ENCODE results near the gene ALK. TPM values are rescaled to one million over a fixed set of nuclear protein-coding genes. Genes with fewer than 3 reads are reported as not detected.

The ALK gene
- polyA plus RNA-seq, 3 donors = not detected

- Histone ChIP-seq H2AFZ (ENCODE audit: insufficient read depth, low read depth, low read length, poor library complexity, severe bottlenecking) (no peak overlapping the region), H3K9me3 (replicated peaks in 1 of 2; ENCODE audit: control insufficient read depth in 1 of 2, insufficient read depth in 1 of 2, low read length in 2 of 2) (no peaks in the 10 kb centered on the region), H3K4me3 (replicated peaks in 1 of 3; ENCODE audit: low read depth in 2 of 3, low read length in 3 of 3) (no peak overlapping the region), H3K9ac (ENCODE audit: insufficient read depth, low read length, poor library complexity, severe bottlenecking) (no peak overlapping the region), H3K4me2 (replicated peaks; ENCODE audit: extremely low read depth, low read length, poor library complexity, severe bottlenecking) (no peak overlapping the region), H4K20me1 (ENCODE audit: insufficient read depth, low read length) (no peaks in the 10 kb centered on the region), H3K36me3 (replicated peaks in 1 of 2; ENCODE audit: control insufficient read depth in 1 of 2, insufficient read depth in 2 of 2, low read length in 2 of 2) (no peaks in the 10 kb centered on the region), H3K4me1 (ENCODE audit: control insufficient read depth in 1 of 2, insufficient read depth in 2 of 2, low read length in 2 of 2) (no peaks in the 10 kb centered on the region), H3K27ac (ENCODE audit: low read depth in 1 of 2, low read length in 2 of 2) (no peak overlapping the region), H3K79me2 (ENCODE audit: insufficient read depth, low read length) (no peaks in the 10 kb centered on the region), H3K27me3 (ENCODE audit: control insufficient read depth in 2 of 2, insufficient read depth in 2 of 2, low read length in 2 of 2) (no peaks in the 10 kb centered on the region)
- H3K9me3 Mint-ChIP-seq = peaks cover 0 to 4% (median 0%) of the 10 kb centered on the region in 7 donors
- no peaks in the 10 kb centered on the region for H3K36me3 Mint-ChIP-seq
- H3K27me3 Mint-ChIP-seq (ENCODE audit: low read depth in 3 of 3) = peaks cover 0 to 3% (median 1%) of the 10 kb centered on the region in 3 donors
- H3K27ac Mint-ChIP-seq = no peak overlapping the region
- no peak for TF ChIP-seq CTCF (IDR thresholded peaks at IDR 0.05)
- intact Hi-C loops (cut with micrococcal nuclease) = no loop called here
- no peaks in the 10 kb centered on the region for H3K4me1 Mint-ChIP-seq
- 92% methylated on average over 2 of the region's 3 CpGs for WGBS (ENCODE audit: insufficient coverage)
- no peak overlapping the region for H3K4me3 Mint-ChIP-seq
- DNase-seq = no peak
These were observed 123.5 kb downstream of the ALK start for GRCh38 chr2:29797916-29798315.

GRCh38 chr2:29796446-29796845, 124.9 kb downstream of the ALK start:
- no CpG with 5 or more reads among the region's 4 CpGs for WGBS (ENCODE audit: insufficient coverage)
- no peak overlapping the region for H3K4me3 Mint-ChIP-seq

More at GRCh38 chr2:29796446-29796845, 124.9 kb downstream of the ALK start:
- Histone ChIP-seq H3K27ac (ENCODE audit: low read depth in 1 of 2, low read length in 2 of 2) (no peak overlapping the region), H3K4me1 (ENCODE audit: control insufficient read depth in 1 of 2, insufficient read depth in 2 of 2, low read length in 2 of 2) (no peaks in the 10 kb centered on the region), H4K20me1 (ENCODE audit: insufficient read depth, low read length) (no peaks in the 10 kb centered on the region), H3K36me3 (replicated peaks in 1 of 2; ENCODE audit: control insufficient read depth in 1 of 2, insufficient read depth in 2 of 2, low read length in 2 of 2) (no peaks in the 10 kb centered on the region), H3K79me2 (ENCODE audit: insufficient read depth, low read length) (no peaks in the 10 kb centered on the region), H3K4me3 (replicated peaks in 1 of 3; ENCODE audit: low read depth in 2 of 3, low read length in 3 of 3) (no peak overlapping the region), H3K9ac (ENCODE audit: insufficient read depth, low read length, poor library complexity, severe bottlenecking) (no peak overlapping the region), H3K27me3 (ENCODE audit: control insufficient read depth in 2 of 2, insufficient read depth in 2 of 2, low read length in 2 of 2) (no peaks in the 10 kb centered on the region), H3K9me3 (replicated peaks in 1 of 2; ENCODE audit: control insufficient read depth in 1 of 2, insufficient read depth in 1 of 2, low read length in 2 of 2) (no peaks in the 10 kb centered on the region), H3K4me2 (replicated peaks; ENCODE audit: extremely low read depth, low read length, poor library complexity, severe bottlenecking) (no peak overlapping the region), H2AFZ (ENCODE audit: insufficient read depth, low read depth, low read length, poor library complexity, severe bottlenecking) (no peak overlapping the region)
- H3K27me3 Mint-ChIP-seq (ENCODE audit: low read depth in 3 of 3) = peaks cover 0 to 5% (median 1%) of the 10 kb centered on the region in 3 donors
- no peak for TF ChIP-seq CTCF (IDR thresholded peaks at IDR 0.05)
- intact Hi-C loops (cut with micrococcal nuclease) = no loop called here
- peaks cover 0 to 4% (median 0%) of the 10 kb centered on the region in 7 donors for H3K9me3 Mint-ChIP-seq
- H3K4me1 Mint-ChIP-seq = no peaks in the 10 kb centered on the region
- H3K36me3 Mint-ChIP-seq = no peaks in the 10 kb centered on the region
- H3K27ac Mint-ChIP-seq = no peak overlapping the region
- no peak for DNase-seq

Measured in CD14-positive monocyte (primary cell).